Inferior parietal cortex (tissue), 1 donor: ENCODE data around the gene BFSP2.

Experiments used
- DNase-seq: peaks from one replicate; pipeline ENCODE4 v3.0.0-alpha.2; 2016; ENCODE audit errors: extremely low spot score

Gene BFSP2

DNA sequence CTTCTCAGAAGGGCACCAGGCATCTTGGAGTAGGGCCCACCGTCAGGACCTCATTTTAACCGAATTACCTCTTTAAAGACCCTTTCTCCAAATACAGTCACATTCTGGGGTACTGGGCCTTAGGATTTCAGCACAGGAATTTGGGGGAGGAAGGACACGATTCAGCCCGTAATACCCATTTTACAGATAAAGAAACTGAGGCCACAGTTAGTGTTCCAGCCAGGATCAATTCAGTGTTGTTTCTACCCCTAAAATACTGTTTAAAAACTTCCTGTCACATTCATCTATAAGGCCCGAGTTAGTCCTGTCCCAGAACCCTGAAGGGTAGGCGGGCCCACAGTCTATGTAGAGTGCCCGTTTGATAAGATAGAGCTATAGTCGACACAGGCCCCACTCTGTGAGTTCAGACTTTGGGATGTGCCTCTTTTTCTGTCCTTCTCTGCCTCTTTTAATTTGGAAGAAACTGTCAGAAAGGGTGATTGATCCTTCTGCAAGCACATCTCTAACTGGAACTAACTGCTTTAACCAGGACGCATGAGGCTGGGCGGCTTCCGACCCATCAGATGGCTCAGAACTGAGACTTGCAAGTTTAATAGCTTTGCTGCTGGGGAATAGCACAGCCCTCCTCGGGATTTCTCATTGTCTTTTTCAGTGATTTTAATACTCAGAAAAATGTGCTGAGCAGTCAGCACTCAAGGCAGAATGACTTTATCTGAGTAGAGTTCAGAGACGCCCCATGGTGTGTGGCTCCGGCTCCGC is 19.5 kb downstream of the BFSP2 start:
- no peak for DNase-seq

DNA sequence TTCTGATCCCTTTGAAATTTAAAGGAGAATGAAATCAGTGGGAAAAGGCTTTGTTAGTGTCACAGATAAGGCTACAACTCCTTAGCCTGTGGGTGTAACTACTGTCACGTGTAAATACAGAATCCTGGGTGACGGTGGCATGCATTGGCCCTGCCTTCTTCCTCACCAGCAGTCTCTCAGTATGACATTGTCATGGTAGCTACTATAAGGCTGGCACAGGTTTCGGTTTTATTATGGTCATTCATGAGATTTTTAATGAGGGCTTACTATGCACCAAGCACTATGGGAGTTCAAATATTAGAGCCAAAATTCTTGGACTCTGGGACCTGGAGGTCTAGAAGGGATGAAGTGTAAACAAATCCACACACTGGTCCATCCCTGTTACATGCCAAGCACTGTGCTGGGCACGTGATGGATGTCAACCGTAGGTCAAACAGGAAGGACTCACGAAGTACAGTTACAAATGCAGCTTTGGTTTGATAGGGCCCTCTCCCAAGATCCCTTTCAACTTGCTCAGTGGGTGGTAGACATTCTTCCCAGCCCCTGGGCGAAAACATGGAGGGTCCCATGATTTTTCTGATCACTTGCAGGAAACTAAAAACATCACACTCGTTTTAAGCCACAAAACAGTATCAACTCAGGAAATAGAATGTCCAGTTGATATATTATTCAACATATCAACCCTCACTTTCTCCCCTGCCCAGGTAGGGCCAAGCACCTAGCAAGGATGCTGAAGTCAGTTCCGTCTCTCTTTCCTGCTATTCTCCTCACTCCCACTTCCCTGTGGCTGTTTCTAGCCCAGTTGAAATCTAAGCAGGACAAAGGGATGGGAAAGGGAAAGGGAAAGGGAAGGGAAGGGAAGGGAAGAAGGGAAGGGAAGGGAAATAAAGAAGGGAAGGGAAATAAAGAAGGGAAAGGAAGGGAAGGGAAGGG is 25.3 kb downstream of the BFSP2 start:
- DNase-seq: no peak

DNA sequence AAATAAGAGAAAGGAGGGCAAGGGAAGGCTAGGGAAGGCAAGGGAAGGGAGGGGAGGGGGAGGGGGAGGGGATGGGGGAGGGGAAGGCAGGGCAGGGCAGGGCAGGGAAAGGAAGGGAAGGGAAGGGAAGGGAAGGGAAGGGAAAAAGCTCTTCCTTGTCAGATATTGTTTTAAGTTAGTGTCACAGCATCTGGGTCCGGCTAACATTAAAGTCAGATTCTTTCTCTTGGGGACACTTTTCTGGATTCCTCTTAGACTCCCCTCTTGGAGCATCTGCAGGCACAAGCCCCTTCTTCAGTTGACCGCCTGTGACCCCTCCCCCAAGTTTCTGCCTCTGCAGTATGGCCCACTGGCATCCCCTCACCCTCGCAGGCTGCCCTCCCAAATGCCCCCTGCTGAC is 26.0 kb downstream of the BFSP2 start:
- DNase-seq: no peak

DNA sequence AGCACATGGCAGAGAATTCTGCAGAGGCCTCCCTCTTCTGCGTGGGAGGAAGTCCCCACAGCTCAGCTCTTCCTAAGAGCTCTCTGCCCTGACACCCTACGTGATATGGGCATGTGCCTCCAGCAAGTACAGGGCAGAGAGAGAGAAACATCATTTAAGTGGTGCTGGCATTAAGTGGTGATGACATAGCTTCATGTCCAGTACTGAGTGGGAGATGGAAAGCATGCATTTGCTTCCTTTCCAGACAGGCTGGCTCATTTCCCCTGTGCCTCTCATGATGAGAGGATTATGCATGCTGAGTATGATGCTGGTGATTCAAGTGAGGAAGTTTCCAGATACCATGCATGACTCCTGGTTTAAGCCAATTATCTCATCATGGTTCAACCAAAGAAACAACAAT is 26.9 kb downstream of the BFSP2 start:
- DNase-seq: no peak

DNA sequence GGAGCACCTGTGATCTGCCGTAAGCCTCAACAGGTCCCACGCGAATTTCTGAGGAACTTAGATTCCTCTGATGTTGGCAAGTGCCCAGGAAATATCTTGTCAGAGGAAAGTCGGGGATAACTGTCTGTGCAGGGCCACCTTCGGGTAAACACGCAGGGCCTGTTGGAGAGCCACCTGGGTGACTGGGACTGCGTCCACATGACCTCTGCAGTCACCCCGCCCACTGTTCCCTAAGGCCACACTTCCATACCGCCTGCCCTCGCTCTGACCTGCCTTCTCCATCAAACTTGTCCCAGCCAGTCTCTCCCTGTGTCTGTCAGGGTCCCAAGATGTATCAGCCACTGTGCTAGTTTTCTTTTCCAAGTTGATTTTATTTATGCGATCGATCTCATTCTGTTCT is 28.7 kb downstream of the BFSP2 start:
- no peak for DNase-seq

DNA sequence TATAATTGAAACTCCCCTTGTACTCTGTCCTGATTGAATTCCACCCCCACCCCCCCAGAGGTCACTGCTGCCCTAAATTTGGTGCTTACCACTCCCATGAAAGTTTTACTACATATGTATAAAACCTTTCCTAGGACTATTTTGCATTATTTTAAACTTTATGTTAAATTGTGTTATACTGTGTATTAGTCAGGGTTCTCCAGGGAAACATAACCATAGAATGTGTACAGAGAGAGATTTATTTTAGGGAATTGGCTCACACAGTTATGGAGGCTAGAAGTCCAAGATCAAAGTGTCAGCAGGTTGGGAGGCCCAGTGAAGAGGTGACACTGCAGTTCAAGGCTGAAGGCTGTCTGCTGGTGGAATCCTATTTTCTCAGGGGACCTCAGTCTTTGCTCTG is 29.2 kb downstream of the BFSP2 start:
- no peak for DNase-seq

DNA sequence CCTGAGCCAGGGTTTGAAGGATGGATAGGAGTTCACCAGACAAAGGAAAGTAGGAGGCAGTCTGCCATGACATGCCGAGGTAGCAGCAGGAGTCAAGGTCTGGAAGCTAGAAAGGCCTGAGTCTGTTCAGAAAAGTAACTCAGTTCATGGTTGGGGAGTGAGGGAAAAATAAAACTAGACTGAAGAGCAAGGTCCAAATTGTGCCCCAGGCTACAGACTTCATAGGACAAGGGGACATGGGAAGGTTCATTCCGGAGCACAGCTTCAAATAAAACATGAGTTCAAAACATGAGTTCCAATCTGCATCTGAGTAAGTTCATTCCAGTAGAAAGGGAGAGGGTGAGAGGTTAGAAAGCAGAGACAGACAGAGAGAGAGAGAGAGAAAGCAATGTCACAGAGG is 39.7 kb downstream of the BFSP2 start:
- no peak for DNase-seq

DNA sequence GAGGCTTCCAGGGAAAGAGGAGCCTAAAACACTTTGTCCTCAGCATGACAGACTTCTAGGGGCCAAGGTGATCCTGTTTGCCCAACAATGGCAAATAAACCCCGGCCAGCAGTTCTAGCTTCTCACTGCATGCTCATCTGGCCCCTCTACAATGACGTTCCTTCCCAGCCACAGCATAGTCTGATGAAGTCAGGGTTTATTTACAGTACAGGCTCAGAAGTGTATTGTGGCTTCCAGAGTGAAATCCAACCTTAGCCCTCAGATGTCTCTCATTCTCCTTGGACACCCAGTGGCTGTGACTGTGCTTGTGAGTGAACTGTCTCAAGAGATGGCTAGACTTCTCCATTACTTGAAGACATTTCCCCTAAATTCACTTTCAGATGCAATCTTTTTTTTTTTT is 40.8 kb downstream of the BFSP2 start:
- no peak for DNase-seq

DNA sequence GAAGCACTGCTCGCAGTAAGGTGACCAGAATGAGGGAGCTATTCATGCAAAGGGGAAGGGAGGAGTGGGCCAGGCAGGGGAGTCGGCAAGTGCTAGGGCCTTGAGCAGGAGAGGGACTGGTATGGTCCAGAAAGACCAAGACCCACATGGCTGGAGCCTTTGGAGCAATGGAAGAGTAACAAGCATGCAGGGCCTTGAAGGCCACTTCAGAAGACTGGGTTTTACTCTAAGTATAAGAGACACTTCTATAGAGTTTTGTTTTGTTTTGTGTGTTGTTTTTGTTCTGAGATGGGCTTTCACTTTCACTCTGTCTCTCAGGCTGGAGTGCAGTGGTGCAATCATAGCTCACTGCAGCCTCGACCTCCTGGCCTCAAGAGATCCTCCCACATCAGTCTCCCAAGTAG is 42.0 kb downstream of the BFSP2 start:
- DNase-seq: no peak

DNA sequence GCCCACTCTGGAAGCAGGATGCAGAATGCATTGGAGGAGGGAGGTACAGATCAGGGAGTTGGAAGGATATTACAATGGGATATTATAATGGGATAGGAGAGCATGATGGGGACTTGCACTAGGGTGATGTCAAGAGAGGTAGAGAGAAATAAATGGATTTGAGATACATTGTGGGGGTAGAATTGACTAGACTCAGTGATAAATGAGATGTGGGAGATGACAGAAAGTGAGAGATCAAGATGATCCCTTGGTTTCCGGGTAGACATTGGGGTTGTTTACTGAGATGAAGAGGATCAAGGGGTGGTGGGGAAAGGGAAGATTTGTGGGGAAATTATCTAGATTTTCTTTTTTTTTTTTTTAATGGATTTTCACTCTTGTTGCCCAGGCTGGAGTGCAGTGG is 42.7 kb downstream of the BFSP2 start:
- no peak for DNase-seq

DNA sequence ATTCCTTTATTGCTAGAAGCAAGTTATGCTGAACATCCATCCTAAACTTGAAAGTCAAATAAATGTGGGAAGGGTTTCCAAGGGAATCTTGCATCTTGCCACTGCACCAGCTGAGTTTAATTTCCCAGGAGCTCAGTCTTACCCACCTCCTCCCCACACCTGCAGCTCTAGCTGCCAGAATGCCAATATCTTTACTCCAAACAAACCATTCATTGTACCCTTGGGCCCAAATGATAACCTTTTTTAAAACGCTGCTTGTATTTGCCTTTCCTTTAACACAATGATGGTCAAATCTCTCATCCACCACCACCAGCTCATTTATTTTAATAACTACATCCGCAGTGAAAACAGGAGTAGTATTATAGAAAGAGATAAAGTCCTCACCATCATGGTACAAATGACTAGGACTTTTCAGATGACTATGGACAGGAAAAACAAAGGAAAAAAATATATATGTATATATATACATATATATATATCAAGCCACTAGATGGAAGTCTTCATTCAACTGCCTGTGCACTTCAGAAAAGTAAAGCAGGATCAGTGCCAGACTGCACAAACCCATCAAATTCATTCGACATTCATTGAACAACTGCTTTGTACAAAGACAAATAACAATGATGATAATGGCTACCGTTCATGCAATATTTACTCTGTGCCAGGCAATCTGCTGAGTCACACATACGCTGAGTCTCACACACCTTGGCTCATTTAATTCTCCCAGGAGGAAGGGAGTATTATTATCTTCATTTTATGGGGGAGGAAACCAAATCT is 44.0 kb downstream of the BFSP2 start:
- DNase-seq: no peak

DNA sequence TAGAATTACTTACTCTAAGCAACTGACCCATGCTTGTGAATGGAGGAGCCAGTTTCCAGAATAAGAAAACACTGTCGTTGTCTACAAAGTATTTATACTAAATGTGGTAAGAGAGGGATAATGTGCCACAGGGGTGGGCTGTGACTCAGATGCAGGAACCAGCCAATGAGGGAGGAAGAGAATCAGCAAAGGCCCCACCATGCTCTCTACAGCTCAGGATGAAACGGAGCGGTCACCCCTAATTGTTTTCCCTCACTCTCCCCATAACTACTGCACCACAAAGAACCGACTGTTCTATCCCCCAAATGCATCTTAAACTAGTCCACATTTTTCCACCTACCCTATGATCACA is 44.5 kb downstream of the BFSP2 start:
- no peak for DNase-seq

DNA sequence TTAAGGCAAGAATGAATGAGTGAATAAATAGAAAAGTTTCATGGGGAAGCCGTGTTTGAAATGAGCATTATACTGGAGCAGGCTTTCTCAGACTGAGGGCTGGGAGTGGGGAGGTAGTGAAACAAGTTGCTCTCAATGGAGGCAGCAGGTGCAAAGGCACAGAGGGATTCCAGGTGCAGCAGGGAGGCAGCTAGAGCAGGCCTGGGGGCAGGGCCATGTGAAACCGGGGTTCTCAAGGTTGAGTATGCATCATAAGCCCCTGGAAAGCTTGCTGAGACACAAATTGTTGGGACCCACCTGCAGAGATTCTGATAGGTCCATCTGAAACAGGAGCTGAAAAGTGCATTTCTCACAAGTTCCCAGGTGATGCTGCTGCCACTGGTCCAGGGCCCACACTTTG is 45.3 kb downstream of the BFSP2 start:
- no peak for DNase-seq

DNA sequence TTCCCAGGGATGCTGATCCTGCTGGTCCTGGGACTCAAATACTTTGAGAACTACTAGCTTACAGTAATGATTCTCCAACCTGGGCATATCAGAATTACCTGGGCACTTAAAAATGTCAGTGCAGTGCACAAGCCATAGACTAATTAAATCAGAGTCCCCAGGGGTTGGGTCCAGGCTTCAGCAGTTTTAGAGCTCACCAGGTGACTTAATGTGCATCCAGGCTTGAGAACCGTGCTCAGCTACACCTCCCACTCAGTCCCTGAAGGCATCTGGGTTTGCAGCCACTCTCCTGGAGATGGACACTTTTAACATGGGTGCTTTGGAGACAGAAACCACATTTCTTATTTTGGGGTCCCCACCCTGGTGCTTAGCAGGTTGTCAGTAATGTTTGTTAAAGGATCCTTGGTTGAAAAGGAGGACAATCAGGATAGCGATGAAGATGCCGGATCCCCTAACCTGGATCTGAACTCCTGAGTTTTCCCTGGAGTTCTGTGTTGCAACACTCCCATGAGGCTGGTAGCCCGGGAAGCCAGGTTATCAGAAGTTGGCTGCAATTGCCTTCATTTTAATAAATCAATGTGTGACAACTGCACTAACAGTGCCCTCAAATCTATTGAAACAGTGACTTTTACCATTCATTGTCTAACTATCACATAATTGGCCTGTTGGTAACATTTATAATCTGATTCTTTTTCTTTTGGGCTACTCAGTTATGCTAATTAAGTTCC is 48.1 kb downstream of the BFSP2 start:
- no peak for DNase-seq

DNA sequence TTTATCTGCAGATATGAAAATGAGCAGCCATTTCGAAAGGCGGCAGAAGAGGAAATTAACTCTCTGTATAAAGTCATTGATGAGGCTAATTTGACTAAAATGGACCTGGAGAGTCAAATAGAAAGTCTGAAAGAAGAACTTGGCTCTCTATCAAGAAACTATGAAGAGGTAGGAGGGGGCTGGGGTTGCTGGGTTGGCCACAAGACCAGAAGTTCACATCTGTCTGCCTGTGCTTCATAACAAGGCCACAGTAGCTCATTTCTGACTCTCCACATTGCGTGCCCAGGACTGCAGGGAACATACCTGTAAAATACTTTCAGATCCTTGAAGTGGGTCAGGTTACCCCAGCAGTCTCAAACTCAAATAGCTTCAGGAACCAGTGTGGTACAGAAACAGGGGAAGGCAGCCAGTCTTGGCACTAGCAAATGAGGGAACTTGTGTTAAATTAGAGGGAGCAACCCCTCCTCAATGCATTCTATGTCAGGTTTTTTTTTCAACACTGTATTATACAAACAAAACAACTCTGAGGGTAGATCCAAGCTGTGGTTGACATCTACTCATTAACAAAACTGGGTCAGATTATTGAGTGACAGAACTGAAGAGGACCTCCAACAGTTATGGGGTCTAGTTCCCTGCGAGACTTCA is 48.7 kb downstream of the BFSP2 start:
- no peak for DNase-seq

DNA sequence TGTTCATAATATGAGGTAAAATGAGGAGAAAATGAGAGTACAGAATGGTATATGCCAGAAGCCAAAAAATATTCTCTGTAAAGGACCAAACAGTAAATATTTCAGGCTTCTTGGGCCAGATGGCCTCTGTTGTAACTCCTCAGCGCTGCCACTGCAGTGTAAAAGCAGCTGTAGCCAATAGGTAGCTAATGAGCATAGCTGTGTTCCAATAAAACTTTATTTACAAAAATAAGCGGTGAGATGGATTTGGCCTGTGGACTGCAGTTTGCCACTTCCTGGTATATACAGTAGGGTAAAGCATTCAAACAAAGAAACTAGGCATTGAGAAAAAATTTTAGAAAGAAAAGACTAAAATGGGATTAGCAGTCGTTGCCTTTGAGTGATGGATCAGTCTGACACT is 51.5 kb downstream of the BFSP2 start:
- DNase-seq: no peak

DNA sequence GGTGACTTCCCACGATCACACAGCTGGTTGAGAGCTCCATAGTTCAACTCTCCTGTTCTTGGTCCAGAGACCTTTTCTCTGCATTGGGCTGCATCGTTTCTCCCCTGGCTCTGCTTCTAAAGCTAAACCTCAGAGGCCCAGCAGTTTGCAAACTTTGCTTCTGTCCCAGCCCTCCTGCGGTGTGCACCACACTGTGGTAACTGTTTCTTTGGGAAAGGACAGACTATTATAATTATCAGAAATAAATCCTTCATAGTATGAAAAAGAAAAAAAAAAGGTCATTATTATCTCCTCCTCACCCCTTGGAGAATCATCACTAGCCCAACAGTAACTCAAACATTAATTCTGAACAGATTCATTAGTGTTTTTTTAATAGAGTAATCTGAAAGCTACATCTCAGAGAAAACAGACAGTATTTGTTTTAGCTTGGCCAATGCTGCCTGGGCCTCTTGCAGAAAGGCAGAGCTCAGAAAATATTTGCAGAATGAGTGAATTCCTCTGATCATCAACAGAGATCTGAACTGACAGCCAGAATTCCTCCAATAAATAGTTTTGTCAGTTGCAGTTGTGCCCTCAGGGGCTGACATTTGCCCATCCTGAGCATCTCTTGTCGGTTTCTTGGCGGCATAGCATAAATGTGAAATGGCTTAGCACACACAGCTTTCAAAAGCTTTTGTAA is 52.9 kb downstream of the BFSP2 start:
- DNase-seq: no peak

DNA sequence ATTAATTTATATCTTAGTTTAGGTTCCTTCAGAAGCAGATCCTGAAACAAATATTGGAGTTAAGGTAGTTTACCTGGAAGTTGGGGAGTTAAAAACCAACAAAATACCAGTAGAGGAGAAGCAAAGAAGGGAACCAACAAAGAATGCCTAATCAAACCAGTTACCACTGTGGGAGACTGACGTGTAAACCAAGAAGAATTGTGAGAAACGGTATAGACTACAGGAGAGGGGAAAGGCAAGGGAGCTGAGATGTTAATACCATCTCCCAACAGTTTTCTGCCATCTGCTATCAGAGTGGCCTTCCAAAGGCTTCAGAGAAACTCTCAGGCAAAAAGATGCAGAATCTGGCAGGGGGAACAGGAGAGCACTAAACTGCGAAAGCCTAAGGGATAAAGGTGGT is 53.5 kb downstream of the BFSP2 start:
- DNase-seq: no peak

DNA sequence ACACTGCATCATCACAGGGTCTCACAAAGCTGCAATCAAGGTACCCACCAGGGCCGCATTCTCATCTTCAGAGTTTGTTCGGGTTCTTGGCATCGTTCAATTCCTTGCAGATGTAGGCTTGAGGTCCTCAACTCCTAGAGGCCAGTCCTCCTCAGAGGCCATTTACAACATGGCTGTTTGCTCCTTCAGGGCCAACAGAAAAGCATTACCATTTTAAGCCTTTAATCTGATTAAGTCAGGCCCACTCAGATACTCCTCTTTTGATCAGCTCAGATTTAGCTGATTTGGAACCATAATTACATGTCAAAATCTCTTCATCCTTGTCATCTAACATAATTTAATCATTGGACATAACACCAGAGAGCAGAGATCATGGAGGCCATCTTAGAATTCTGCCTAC is 55.4 kb downstream of the BFSP2 start:
- DNase-seq: no peak

DNA sequence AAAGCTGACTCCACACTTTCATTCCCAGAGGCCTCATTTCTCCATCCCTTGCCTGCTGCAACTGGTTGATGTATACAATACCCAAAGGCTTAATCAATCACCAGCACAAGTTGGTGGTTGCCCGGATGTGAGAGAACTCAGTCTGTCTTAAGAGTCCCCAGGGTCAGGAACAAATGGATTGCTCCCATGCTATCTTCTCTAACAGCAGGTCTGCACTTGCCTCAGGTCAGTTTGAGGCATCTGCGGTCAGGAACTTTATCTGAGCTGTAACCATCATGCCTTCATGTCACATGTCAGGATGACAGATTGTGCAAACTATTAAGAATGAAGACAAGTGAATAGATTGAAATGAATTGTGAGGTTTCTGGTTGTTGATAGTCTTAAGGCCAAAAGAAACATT is 56.1 kb downstream of the BFSP2 start:
- DNase-seq: no peak

DNA sequence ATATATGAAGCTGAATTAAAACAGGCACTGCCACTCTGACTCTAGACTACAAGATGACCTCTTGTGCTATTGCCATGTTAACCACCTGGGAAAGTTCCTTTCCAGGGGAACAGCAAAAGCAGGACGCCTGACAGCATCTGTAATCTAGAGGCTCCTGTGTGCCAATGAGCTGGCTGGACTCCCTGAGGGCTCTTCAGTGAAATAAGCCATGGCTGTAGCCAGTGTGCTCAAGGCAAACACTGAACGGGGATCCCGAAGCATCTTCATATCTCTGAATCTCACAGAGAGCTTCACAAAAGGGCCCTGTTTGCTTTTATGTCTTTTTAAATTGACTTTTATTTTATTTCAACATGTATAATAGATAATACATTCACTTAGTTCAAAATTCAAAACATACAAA is 57.2 kb downstream of the BFSP2 start:
- DNase-seq: no peak
